Kidney capillary endothelial cell (primary cell): Measurements from ENCODE around the gene WNT1.

Source experiments
- DNase-seq: peaks from one replicate; pipeline ENCODE4 v3.0.0-alpha.2; 2018; ENCODE audit warnings: low spot score

WNT1 gene

DNA sequence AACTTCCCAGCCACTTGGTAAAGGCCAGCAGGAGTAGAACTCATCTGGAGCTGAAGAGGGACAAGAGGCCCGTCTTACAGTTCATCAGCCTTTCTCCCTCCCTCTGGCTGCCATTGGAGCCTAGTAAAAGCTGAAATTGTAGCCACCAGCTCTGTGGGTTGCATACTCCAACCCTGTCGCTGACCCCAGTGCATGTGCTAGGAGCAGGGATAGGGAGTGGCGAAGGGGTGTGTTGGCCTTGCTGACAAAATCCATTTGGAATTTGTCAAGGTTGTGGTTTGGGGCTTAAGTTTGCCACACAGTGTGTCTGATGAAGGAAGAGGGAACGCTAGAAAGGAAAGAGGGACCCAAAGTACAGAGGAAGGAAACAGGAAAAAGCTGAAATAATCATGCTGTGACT is 16.8 kb upstream of the WNT1 start:
- DNase-seq, result no peak

DNA sequence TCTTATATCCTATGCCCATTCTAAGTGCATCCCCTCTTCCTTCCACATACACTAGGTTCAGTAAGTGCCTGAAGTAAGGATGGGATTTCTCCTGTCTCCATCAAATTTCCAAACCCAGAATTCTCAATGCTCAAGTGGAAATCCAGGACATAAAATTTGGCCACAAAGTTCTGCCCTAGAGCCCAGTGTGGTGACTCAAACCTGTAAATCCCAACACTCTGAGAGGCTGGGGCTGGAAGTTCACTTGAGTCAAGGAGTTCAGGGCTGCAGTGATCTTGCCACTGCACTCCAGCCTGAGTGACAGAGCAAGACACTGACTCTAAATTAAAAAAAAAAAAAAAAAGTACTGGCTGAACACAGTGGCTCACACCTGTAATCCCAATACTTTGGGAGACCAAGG is 16.3 kb upstream of the WNT1 start:
- no peak for DNase-seq

DNA sequence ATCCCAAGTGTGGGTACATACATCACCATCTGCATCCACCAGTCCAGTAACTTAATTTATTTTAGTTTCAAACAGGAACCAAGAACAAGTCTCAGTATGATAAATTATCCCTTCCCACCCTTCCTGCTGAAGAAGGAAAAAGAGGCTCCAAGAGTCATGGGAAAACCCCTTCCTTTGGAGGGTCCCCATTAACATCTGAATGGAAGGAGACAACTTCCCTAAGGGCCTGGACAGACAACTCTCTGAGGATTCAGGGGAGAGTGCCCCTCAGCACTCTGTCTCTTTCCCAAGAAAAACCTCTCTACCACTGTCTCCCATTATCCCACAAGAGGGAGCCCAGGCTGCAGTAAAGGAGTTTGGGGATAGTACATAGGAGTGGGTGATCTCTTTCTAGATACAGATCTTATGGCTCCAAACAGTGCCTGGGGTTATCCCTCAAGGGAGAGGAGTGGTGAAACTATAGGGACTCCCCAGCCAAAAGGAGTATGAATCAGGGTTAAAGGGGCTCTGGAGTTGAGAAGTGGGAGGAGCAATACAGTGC is 12.8 kb upstream of the WNT1 start:
- no peak for DNase-seq

GRCh38 chr12:48966177-48966895 is 11.8 kb upstream of the WNT1 start:
- no peak for DNase-seq

DNA sequence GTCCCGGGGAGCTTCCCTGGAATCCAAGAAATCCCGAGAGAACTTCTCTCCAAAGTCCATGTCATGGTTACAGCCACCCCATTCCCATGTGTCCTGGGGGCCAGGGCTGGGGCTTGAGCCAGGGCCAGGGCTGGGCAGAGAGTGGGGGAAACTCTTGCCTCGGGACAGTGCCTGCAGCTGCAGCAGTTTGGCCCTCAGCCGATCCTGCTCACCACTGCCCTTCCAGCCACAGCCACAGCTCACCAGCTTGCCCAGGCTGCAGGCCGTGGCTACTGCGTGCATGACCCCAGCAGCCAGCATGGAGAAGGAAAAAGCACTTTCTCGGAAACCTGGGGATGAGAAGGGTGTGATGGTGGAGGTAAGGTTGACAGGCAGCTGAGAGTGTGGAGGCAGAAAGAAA is 10.1 kb upstream of the WNT1 start:
- no peak for DNase-seq

- no peak for DNase-seq
These were observed 9.7 kb upstream of the WNT1 start for GRCh38 chr12:48968467-48968866.

GRCh38 chr12:48969160-48969771 is 8.9 kb upstream of the WNT1 start:
- DNase-seq, result no peak

- no peak for DNase-seq
These were observed 8.1 kb upstream of the WNT1 start for GRCh38 chr12:48969833-48970701.

GRCh38 chr12:48970702-48971334 is 7.3 kb upstream of the WNT1 start:
- no peak for DNase-seq

GRCh38 chr12:48972213-48972951 is 5.7 kb upstream of the WNT1 start:
- no peak for DNase-seq

GRCh38 chr12:48972952-48973483 is 5.1 kb upstream of the WNT1 start:
- no peak for DNase-seq

DNA sequence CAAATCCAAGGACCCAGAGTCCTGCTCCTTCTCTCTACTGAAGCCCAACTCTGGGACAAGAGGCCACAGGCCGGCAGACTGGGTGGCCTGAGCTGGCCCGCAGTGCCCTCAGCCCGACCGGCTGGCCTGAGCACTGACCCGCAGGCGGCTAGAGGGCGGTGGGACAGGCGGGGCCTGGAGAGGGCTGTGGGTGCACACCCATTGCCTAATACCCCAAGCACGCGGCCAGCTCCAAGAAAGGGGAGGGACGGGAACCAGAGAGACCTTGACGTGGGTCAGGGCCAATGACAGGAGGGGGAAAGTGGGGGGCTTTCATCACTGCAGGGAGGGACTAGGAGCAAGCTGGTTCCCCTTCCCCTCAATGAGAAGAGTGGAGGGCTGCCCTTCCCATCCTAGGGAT is 4.6 kb upstream of the WNT1 start:
- DNase-seq, result no peak

- no peak for DNase-seq
These were observed 4.0 kb upstream of the WNT1 start for GRCh38 chr12:48973941-48974673.

GRCh38 chr12:48977290-48978281 is 536 bp upstream of the WNT1 start:
- DNase-seq, result no peak

DNA sequence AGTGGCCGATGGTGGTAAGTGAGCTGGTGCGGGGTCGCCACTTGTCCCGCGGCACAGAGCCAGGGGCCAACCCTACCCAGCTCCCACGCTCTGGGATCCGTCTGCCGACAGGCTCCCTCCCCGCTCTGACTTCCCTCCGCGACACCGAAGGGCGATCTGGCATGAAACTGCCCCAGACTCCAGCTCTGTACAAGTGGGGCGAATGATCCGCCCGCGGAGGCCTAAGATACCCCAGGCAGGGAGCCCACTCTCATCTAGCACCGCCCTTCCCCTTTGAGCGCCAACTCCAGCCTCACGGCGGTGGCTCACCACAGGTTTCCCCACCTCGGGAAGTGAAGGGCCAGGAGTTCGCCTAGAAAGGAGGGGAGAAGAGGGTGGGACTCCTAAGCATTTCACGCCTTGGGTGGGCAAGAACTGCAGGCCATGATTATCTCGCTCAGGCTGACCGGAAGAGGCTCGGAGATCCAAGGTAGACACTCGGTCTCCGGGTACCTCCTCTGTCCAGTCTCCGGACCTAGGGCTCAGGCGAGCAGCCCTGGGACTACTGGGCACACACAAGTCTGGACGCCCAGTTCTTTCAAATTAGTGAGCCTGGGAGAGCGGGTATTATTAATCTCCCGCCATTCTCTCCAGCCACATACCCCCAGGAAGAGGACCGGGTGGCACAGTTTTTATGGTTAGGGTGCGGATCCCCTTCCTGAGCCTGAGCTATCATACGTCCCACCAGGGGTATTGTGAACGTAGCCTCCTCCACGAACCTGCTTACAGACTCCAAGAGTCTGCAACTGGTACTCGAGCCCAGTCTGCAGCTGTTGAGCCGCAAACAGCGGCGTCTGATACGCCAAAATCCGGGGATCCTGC is 849 bp downstream of the WNT1 start:
- no peak for DNase-seq

DNA sequence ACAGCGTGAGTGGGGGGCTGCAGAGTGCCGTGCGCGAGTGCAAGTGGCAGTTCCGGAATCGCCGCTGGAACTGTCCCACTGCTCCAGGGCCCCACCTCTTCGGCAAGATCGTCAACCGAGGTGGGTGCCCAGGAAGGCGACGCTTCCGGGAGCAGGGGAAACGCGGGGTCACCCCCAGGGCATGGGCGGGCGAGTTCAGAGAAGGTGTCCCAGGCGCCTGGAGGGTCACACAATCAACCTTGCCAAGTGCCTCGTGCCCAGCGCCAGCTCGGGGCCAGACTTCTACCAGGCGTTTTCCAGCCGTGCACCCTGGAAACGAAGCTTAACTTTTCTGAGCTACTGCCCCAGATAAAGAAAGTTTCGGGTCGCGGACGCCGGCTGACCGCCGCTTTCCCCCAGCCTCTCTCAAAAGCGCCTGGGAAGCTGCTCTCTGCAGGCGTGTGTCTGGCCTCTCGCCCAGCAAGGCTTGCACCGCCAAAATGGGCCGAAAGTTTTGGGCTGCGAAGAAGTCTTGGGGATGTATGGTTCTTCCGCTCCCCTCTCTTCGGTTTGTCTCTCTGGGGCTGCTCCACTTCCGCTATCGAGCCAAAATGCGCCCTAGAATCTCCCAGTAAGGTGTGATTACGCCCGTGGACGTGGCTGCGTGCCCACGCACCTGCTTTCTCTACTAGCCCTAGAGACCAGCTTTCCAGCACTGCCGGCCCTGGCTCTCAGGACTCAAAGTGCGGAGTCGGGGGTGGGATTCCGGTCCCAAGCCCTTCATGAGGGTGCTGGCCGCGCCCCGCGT is 1.7 kb downstream of the WNT1 start:
- no peak for DNase-seq

GRCh38 chr12:48980389-48980952 is 2.3 kb downstream of the WNT1 start:
- DNase-seq, result no peak
